HG02852 (cell line): ENCODE results near the gene C1QTNF1.

ENCODE experiments used
- ATAC-seq: cut with Tn5 transposase; IDR thresholded peaks from one replicate; pipeline ENCODE4 v1.9.1; 2021; ENCODE audit warnings: mild to moderate bottlenecking, moderate library complexity; ENCODE audit not compliant: unreplicated experiment

The C1QTNF1 gene

GRCh38 chr17:79090443-79091225 is 66.7 kb downstream of the C1QTNF1 start:
- ATAC-seq: no peak

- ATAC-seq: no peak
Measured at GRCh38 chr17:79091226-79091670, 67.3 kb downstream of the C1QTNF1 start.

- ATAC-seq: no peak
Measured at GRCh38 chr17:79092567-79092966, 68.6 kb downstream of the C1QTNF1 start.

GRCh38 chr17:79093270-79093669 is 69.3 kb downstream of the C1QTNF1 start:
- no peak for ATAC-seq

- ATAC-seq: no peak
Measured at GRCh38 chr17:79094261-79094660, 70.3 kb downstream of the C1QTNF1 start.

- ATAC-seq: no peak
Measured at GRCh38 chr17:79095345-79096055, 71.5 kb downstream of the C1QTNF1 start.

GRCh38 chr17:79096477-79096876 is 72.5 kb downstream of the C1QTNF1 start:
- ATAC-seq: no peak

GRCh38 chr17:79097226-79098055 is 73.5 kb downstream of the C1QTNF1 start:
- ATAC-seq: no peak

- no peak for ATAC-seq
Measured at GRCh38 chr17:79098282-79098867, 74.4 kb downstream of the C1QTNF1 start.
